ENCODE results near the gene NME5. TPM values are rescaled to one million over a fixed set of nuclear protein-coding genes. Genes with fewer than 3 reads are reported as not detected.

NME5 gene
- total RNA-seq, 1 donor from 2014 or later, result 9.9 TPM

GRCh38 chr5:138093036-138093435 is 46.2 kb downstream of the NME5 start:
- Mint-ChIP-seq H3K27ac (no peak overlapping the region), H3K4me3 (ENCODE audit: low read depth) (no peak overlapping the region)

GRCh38 chr5:138092301-138092700 is 46.9 kb downstream of the NME5 start:
- Mint-ChIP-seq H3K4me1 (ENCODE audit: low read depth) (peaks cover 3% of the 10 kb centered on the region), H3K27me3 (peaks cover 4% of the 10 kb centered on the region), H3K36me3 (ENCODE audit: insufficient read depth) (no peaks in the 10 kb centered on the region), H3K27ac (no peak overlapping the region), H3K4me3 (ENCODE audit: low read depth) (no peak overlapping the region), H3K9me3 (ENCODE audit: low read depth) (no peaks in the 10 kb centered on the region)
- no peak for TF ChIP-seq CTCF (IDR thresholded peaks at IDR 0.05; ENCODE audit: unreplicated experiment)
- no peak for DNase-seq (ENCODE audit: low spot score, unreplicated experiment)

More at GRCh38 chr5:138093036-138093435, 46.2 kb downstream of the NME5 start:
- no peak for DNase-seq (ENCODE audit: low spot score, unreplicated experiment)
- Mint-ChIP-seq H3K9me3 (ENCODE audit: low read depth) (no peaks in the 10 kb centered on the region), H3K4me1 (ENCODE audit: low read depth) (peaks cover 3% of the 10 kb centered on the region), H3K27me3 (peaks cover 5% of the 10 kb centered on the region), H3K36me3 (ENCODE audit: insufficient read depth) (no peaks in the 10 kb centered on the region)
- TF ChIP-seq CTCF (IDR thresholded peaks at IDR 0.05; ENCODE audit: unreplicated experiment), result no peak

GRCh38 chr5:138091685-138092084 is 47.5 kb downstream of the NME5 start:
- Mint-ChIP-seq H3K4me1 (ENCODE audit: low read depth) (peaks cover 3% of the 10 kb centered on the region), H3K9me3 (ENCODE audit: low read depth) (no peaks in the 10 kb centered on the region), H3K27me3 (peaks cover 3% of the 10 kb centered on the region), H3K27ac (no peak overlapping the region), H3K36me3 (ENCODE audit: insufficient read depth) (no peaks in the 10 kb centered on the region), H3K4me3 (ENCODE audit: low read depth) (no peak overlapping the region)
- DNase-seq (ENCODE audit: low spot score, unreplicated experiment), result no peak
- TF ChIP-seq CTCF (IDR thresholded peaks at IDR 0.05; ENCODE audit: unreplicated experiment), result no peak

- H3K9me3 Mint-ChIP-seq (ENCODE audit: low read depth), result no peaks in the 10 kb centered on the region
- no peak within 1 kb of the TSS for H3K27ac Mint-ChIP-seq
- no peaks in the 10 kb centered on the region for H3K36me3 Mint-ChIP-seq (ENCODE audit: insufficient read depth)
- no peaks in the 10 kb centered on the region for H3K27me3 Mint-ChIP-seq
- H3K4me3 Mint-ChIP-seq (ENCODE audit: low read depth), result no peak within 1 kb of the TSS
- no peaks in the 10 kb centered on the region for H3K4me1 Mint-ChIP-seq (ENCODE audit: low read depth)
- DNase-seq (ENCODE audit: low spot score, unreplicated experiment), result no peak
- no peak for TF ChIP-seq CTCF (IDR thresholded peaks at IDR 0.05; ENCODE audit: unreplicated experiment)
Measured at GRCh38 chr5:138083702-138084101, 55.5 kb downstream of the NME5 start, which contains the start of gene WNT8A. Gene WNT8A, plus strand, starts transcription at chr5:138084033. Its CDS starts 95 bp downstream, at chr5:138084128.

GRCh38 chr5:138082033-138082432 is 57.2 kb downstream of the NME5 start:
- no peak overlapping the region for H3K27ac Mint-ChIP-seq
- no peaks in the 10 kb centered on the region for H3K4me1 Mint-ChIP-seq (ENCODE audit: low read depth)
- H3K9me3 Mint-ChIP-seq (ENCODE audit: low read depth), result no peaks in the 10 kb centered on the region
- H3K27me3 Mint-ChIP-seq, result no peaks in the 10 kb centered on the region
- peak; percentile 36 for TF ChIP-seq CTCF (IDR thresholded peaks at IDR 0.05; ENCODE audit: unreplicated experiment)
- DNase-seq (ENCODE audit: low spot score, unreplicated experiment), result no peak
- no peak overlapping the region for H3K4me3 Mint-ChIP-seq (ENCODE audit: low read depth)
- no peaks in the 10 kb centered on the region for H3K36me3 Mint-ChIP-seq (ENCODE audit: insufficient read depth)
